ENCODE data around the gene ANHX. TPM values are rescaled to one million over a fixed set of nuclear protein-coding genes. Genes with fewer than 3 reads are reported as not detected.
"Not testable (repeated sequence)": the region's sequence is repeated elsewhere in the genome, so short reads cannot be mapped to it uniquely, and the experiment has no call there.

ANHX gene
- total RNA-seq (not detected), total RNA-seq (0 reads per million in 2 donors)

DNA sequence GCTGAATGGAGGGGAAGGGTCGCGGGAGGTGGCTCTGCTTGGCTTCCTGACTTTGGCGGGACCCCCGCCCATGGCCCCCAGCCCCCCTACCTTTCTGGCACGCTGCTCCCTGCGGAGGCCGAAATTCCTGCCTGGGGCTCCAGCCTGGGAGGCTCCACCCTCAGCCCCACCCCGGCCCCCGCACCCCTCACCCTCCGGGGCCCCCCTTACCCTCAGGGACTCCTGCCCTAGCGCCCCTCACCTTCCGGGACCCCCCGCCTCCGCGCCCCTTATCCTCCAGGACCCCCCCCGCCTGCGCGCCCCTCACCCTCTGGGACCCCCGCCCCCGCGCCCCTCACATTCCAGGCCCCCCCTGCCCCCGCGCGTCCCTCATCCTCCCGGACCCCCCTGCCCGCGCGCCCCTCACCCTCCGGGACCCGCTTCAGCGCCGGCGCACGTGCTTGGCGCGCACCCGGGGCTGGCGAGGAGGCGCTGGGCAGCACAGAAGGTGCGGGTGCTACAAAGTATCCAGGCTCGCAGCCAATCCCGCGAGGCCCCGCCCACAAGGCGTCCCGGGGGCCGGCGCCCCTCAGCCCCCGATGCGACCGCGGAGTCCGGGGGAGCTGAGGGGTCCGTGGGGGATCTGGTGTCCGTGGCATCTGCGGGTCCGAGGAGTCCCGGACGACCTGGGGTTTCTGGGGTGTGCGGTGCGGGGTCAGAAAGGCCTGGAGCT is at the start of gene ANHX:
Gene ANHX (minus strand): TSS at position 477 of the 712 bp plus-strand sequence. CDS start 1,521 bp downstream, outside the sequence.
- no peak within 1 kb of the TSS for H3K4me3 Mint-ChIP-seq
- peaks cover 3% of the 10 kb centered on the region for H3K9me3 ChIP-seq (ENCODE audit: control insufficient read depth, low read length, poor library complexity, severe bottlenecking)
- no peaks in the 10 kb centered on the region for H3K27me3 Mint-ChIP-seq
- no peak within 1 kb of the TSS for H3K27ac Mint-ChIP-seq
- no peaks in the 10 kb centered on the region for H3K4me1 Mint-ChIP-seq
- DNase-seq, result no peak
- H3K36me3 Mint-ChIP-seq (ENCODE audit: low read depth), result no peaks in the 10 kb centered on the region
- ATAC-seq, result no peak

DNA sequence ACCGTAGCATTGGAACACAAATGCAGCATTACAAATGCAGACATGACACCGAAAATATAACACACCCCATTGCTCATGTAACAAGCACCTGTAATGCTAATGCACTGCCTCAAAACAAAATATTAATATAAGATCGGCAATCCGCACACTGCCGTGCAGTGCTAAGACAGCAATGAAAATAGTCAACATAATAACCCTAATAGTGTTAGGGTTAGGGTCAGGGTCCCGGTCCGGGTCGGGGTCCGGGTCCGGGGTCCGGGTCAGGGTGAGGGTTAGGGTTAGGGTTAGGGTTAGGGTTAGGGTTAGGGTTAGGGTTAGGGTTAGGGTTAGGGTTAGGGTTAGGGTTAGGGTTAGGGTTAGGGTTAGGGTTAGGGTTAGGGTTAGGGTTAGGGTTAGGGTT is 29.0 kb upstream of the ANHX start:
- H3K4me1 Mint-ChIP-seq; H3K4me3 Mint-ChIP-seq; H3K27me3 Mint-ChIP-seq; H3K27ac Mint-ChIP-seq; DNase-seq; H3K36me3 Mint-ChIP-seq (ENCODE audit: low read depth); H3K9me3 ChIP-seq (ENCODE audit: control insufficient read depth, low read length, poor library complexity, severe bottlenecking); ATAC-seq: not testable (repeated sequence)

DNA sequence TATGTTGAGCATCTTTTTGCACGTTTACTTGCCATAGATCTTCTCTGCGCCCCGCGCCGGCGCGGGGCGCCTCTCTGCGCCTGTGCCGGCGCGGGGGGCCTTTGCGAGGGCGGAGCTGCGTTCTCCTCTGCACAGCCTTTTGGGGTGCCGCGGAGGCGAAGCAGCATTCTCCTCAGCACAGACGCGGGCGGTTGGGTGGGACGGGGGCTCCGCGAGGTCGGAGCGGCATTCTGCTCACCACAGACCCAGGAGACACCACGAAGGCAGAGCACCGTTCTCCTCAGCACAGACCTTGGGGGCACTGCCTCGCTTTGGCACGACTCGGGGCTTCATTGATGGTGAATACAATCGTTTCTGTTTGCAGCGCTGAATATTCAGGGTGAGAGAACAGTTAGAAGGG is 28.5 kb upstream of the ANHX start:
- no peak for ATAC-seq
- no peak for DNase-seq

DNA sequence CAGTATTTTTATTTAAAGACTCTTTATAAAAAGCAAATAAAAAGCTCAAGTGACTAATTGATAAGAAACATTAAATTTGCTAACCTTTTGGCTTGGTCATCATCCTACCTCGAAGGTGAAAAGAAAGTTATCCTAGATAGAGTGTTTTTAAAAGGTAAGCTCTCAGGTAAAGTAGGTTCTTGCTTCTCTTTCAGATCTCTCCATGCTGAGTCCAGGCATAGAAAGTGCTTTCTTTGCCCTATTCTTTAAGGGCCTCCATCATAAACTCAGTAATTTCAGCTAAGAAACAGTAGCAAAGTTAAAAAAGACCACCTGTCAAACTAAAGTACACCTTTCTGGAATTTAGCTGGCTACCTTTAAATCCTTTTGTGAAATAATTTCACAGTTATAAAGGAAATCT is 20.6 kb upstream of the ANHX start:
- no peaks in the 10 kb centered on the region for H3K27me3 Mint-ChIP-seq
- H3K4me1 Mint-ChIP-seq, result no peaks in the 10 kb centered on the region
- H3K4me3 Mint-ChIP-seq, result no peak overlapping the region
- no peaks in the 10 kb centered on the region for H3K36me3 Mint-ChIP-seq (ENCODE audit: low read depth)
- H3K27ac Mint-ChIP-seq, result no peak overlapping the region
- no peak for ATAC-seq
- H3K9me3 ChIP-seq (ENCODE audit: control insufficient read depth, low read length, poor library complexity, severe bottlenecking), result no peaks in the 10 kb centered on the region
- DNase-seq, result no peak

More for the DNA sequence above, 28.5 kb upstream of the ANHX start:
- no peaks in the 10 kb centered on the region for H3K36me3 Mint-ChIP-seq (ENCODE audit: low read depth)
- H3K4me1 Mint-ChIP-seq, result no peaks in the 10 kb centered on the region
- no peaks in the 10 kb centered on the region for H3K27me3 Mint-ChIP-seq
- no peaks in the 10 kb centered on the region for H3K9me3 ChIP-seq (ENCODE audit: control insufficient read depth, low read length, poor library complexity, severe bottlenecking)
- H3K4me3 Mint-ChIP-seq, result no peak overlapping the region
- no peak overlapping the region for H3K27ac Mint-ChIP-seq

DNA sequence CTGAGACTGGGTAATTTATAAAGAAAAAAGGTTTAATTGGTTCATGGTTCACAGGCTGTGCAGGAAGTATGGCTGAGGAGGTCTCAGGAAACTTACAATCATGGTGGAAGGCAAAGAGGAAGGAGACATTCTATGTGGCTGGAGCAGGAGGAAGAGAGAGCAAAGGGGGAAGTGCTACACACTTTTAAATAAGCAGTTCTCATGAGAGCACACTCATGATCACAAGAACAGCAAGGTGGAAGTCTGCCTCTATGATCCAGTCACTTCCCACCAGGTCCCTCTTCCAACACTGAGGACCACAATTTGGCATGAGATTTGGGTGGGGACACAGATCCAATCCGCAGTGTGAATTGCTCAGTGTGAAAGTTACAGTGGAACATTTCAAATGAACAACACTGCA is 20.2 kb upstream of the ANHX start:
- not testable (repeated sequence) for H3K4me1 Mint-ChIP-seq; H3K36me3 Mint-ChIP-seq (ENCODE audit: low read depth); ATAC-seq; H3K27ac Mint-ChIP-seq; H3K4me3 Mint-ChIP-seq; H3K9me3 ChIP-seq (ENCODE audit: control insufficient read depth, low read length, poor library complexity, severe bottlenecking); H3K27me3 Mint-ChIP-seq; DNase-seq

DNA sequence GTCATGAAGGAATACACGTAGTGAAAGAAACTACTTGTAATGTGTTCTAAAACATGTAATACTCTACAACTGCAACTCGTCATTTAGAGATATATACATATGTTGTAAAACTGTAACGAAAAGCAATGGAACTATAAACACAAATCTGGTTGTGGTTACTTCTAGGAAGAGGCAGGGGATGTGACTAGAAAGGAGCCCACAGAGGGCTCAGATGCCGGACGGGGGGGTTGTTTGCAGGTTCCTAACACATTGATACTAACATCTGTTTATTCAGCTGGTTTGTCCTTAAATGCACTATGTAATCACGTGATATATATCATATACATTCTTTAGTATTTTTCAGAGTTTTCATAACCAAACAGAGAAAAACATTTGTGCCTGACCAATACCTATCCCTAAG is 16.1 kb upstream of the ANHX start:
- Mint-ChIP-seq H3K27ac (no peak overlapping the region), H3K4me3 (no peak overlapping the region), H3K4me1 (no peaks in the 10 kb centered on the region), H3K27me3 (no peaks in the 10 kb centered on the region), H3K36me3 (ENCODE audit: low read depth) (no peaks in the 10 kb centered on the region)
- H3K9me3 ChIP-seq (ENCODE audit: control insufficient read depth, low read length, poor library complexity, severe bottlenecking), result no peaks in the 10 kb centered on the region
- DNase-seq, result no peak
- ATAC-seq, result no peak

DNA sequence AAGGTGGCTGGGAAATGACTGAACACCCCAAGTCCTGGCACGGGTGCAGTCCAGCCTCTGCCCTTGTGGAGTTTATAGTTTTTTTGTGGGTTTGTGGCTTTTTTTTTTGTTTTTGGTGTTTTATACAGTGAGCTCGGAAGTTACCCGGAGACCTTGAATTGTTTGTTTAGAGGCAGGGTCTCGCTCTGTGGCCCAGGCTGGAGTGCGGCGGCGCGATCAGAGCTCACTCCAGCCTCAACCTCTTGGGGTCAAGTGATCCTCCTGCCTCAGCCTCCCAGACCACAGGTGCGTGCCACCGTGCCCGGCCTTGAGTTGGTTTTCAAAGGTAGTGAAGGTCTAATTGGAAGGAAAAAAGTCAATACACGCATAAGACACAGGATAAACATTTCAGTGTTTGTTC is 879 bp upstream of the ANHX start:
- Mint-ChIP-seq H3K4me3 (no peak overlapping the region), H3K27ac (no peak overlapping the region), H3K4me1 (no peaks in the 10 kb centered on the region), H3K27me3 (no peaks in the 10 kb centered on the region), H3K36me3 (ENCODE audit: low read depth) (no peaks in the 10 kb centered on the region)
- no peak for ATAC-seq
- H3K9me3 ChIP-seq (ENCODE audit: control insufficient read depth, low read length, poor library complexity, severe bottlenecking), result peaks cover 3% of the 10 kb centered on the region
- no peak for DNase-seq

DNA sequence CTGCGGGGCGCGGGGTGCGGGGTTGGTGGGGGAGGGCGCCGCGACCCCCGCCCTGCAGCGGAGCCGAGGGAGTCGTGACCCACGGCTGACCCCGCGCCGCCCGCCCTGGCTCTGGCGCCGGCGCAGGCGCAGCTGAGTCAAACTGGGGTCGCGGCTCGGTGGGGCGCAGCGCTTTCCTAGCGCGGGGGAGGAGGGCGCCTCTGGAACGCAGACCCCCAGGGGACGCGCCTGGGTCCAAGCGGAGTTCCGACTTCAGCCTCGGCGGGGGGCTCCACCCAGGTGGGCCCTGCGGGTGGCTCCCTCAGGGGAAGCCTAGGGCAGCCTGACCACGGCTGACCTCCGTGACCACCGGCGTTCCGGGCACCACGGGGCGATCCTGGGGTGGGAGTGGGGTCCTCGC is 467 bp upstream of the ANHX start:
- no peak overlapping the region for H3K4me3 Mint-ChIP-seq
- H3K36me3 Mint-ChIP-seq (ENCODE audit: low read depth), result no peaks in the 10 kb centered on the region
- H3K27me3 Mint-ChIP-seq, result no peaks in the 10 kb centered on the region
- H3K9me3 ChIP-seq (ENCODE audit: control insufficient read depth, low read length, poor library complexity, severe bottlenecking), result peaks cover 3% of the 10 kb centered on the region
- no peak overlapping the region for H3K27ac Mint-ChIP-seq
- H3K4me1 Mint-ChIP-seq, result no peaks in the 10 kb centered on the region
- DNase-seq (no peak), ATAC-seq (no peak)

DNA sequence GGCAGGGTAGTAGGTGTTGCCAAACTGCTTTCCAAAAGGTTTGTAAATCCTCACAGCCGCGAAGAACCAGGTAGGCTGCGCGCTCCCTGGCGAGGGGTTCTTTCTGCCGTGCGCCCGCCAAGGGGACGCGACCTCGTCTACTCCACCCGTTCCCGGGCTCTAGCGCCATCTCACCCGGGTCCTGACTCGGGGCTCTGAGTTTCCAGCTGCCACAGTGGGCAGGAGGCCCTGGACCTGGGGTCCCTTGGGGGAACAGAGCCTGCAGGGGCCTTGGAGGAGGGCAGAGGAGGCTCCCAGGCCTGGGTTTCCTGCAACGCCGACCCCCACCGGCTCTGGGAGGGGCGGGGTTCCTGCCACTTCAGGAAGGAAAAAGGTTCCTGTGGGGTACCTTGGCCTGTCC is 706 bp downstream of the ANHX start:
- H3K4me1 Mint-ChIP-seq, result no peaks in the 10 kb centered on the region
- H3K9me3 ChIP-seq (ENCODE audit: control insufficient read depth, low read length, poor library complexity, severe bottlenecking), result peaks cover 3% of the 10 kb centered on the region
- DNase-seq (no peak), ATAC-seq (no peak)
- H3K36me3 Mint-ChIP-seq (ENCODE audit: low read depth), result no peaks in the 10 kb centered on the region
- H3K27ac Mint-ChIP-seq, result no peak overlapping the region
- H3K27me3 Mint-ChIP-seq, result no peaks in the 10 kb centered on the region
- H3K4me3 Mint-ChIP-seq, result no peak overlapping the region

DNA sequence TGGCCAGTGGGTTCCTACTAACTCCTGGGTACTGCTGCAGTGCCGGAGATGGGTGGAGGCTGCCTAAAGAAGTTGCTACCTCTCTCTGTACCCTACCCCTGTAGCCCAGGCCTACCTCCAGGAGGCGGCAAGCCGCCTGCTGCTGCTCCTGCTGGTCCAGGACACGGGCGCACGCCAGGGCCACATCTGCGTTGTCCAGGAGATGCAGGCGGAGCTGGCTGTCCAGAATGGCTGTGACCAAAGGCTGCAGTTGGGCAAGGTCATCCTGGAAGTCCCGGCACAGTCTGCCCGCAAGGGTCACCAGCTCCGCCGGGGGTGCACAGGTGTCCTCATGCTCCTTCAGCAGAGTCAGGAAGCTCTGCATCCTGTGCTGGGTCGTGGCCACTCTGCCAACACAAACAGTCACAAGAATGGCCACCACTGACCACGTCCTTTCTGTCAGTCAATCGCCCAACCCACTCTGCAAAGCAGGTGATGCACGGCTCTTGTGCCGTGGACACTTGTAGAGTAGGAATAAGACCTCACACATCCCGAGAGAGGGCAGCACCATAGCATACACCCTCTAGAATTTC is 1.6 kb downstream of the ANHX start:
- Mint-ChIP-seq H3K27me3 (no peaks in the 10 kb centered on the region), H3K4me1 (no peaks in the 10 kb centered on the region), H3K27ac (no peak overlapping the region), H3K4me3 (no peak overlapping the region), H3K36me3 (ENCODE audit: low read depth) (no peaks in the 10 kb centered on the region)
- peaks cover 6% of the 10 kb centered on the region for H3K9me3 ChIP-seq (ENCODE audit: control insufficient read depth, low read length, poor library complexity, severe bottlenecking)
- ATAC-seq (no peak), DNase-seq (no peak)

DNA sequence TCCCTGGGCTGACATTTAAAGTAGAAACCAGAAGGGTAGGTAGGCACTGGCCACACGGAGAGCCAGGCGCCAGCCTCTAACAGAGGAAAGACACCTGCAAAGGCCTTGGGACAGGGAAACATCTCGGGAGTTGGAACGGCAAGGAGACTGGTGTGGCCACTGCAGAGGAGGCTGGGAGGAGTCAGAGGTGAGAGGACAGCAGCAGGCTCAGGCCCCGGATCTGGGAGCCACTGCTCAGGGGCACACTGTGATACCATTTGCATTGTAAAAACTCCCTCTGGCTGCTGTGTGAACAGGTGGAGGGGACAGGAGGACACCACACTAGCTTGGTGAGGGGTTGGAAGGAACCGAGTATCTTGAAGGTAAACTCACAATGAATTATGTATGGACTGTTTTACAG is 2.7 kb downstream of the ANHX start:
- no peaks in the 10 kb centered on the region for H3K4me1 Mint-ChIP-seq
- H3K9me3 ChIP-seq (ENCODE audit: control insufficient read depth, low read length, poor library complexity, severe bottlenecking), result peaks cover 6% of the 10 kb centered on the region
- H3K36me3 Mint-ChIP-seq (ENCODE audit: low read depth), result no peaks in the 10 kb centered on the region
- DNase-seq (no peak), ATAC-seq (no peak)
- no peak overlapping the region for H3K4me3 Mint-ChIP-seq
- no peak overlapping the region for H3K27ac Mint-ChIP-seq
- no peaks in the 10 kb centered on the region for H3K27me3 Mint-ChIP-seq

DNA sequence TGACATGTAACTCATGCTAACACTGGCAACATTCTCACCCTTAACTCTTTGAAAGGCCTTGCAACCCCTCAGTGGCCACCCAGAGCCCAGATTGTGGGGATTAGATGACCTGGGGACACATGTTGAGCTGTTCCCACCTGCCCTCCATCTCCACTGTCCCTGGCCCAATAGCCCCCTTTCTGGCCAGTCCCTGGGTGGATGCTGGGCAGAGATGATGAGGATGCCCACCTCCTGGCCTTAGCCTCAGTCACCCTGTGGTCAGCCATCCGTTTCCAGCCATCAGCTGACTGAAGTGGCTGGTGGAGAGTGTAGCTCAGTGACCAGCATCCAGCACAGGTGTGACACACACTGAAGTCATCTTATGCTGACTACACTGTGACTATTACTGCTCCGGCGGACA is 4.7 kb downstream of the ANHX start:
- Mint-ChIP-seq H3K4me3 (no peak overlapping the region), H3K4me1 (no peaks in the 10 kb centered on the region), H3K27ac (no peak overlapping the region), H3K36me3 (ENCODE audit: low read depth) (no peaks in the 10 kb centered on the region), H3K27me3 (no peaks in the 10 kb centered on the region)
- ATAC-seq (no peak), DNase-seq (no peak)
- peaks cover 6% of the 10 kb centered on the region for H3K9me3 ChIP-seq (ENCODE audit: control insufficient read depth, low read length, poor library complexity, severe bottlenecking)

DNA sequence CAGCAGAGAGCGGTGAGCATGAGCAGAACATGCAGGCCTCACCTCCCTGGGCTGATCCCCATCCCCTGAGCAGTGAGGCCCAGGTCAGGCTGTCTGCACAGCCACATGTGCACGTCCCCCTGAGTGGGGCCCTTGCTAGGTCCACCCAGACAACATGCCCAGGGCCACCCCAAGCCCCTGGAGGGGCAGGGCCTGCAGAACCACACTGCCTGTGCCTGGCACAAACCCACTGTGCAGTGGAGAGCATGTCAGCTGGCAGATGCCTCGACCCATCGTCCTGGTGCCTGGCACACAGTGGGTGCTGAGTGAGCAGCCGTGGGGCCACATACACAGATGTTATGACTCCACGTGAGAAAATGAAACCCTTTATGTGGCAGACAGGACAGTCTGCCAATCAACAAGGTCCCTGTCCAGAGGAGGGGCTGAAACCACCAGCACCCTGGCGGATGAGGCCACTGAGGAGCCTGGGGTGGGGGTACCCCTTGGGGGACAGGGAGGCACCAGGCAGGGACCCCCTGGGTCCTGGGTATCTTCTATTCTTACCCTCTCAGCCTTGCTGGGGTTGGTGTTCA is 8.3 kb downstream of the ANHX start:
- no peaks in the 10 kb centered on the region for H3K4me1 Mint-ChIP-seq
- H3K9me3 ChIP-seq (ENCODE audit: control insufficient read depth, low read length, poor library complexity, severe bottlenecking), result peaks cover 2% of the 10 kb centered on the region
- no peak overlapping the region for H3K27ac Mint-ChIP-seq
- no peaks in the 10 kb centered on the region for H3K36me3 Mint-ChIP-seq (ENCODE audit: low read depth)
- ATAC-seq (no peak), DNase-seq (no peak)
- no peaks in the 10 kb centered on the region for H3K27me3 Mint-ChIP-seq
- H3K4me3 Mint-ChIP-seq, result no peak overlapping the region

DNA sequence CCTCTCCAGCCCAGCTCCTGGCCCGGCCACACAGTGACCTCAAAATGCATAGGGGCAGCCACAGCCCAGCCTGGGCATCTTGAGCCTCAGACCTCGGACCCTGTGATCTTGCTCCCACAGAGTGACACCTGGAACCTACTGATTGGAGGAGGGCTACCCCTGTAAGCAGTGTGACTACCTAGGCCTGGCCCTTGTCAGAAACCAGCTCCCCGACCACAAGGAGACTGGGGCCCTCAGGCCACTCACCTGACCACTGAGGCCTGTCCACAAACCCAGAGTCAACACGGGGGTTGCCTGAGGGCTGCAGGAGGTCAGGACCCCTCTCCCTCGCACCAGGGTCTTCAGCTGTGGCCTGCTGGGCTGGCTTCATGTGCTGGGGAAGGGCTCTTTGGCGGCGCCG is 9.0 kb downstream of the ANHX start:
- Mint-ChIP-seq H3K4me1 (no peaks in the 10 kb centered on the region), H3K4me3 (no peak overlapping the region), H3K27ac (no peak overlapping the region), H3K36me3 (ENCODE audit: low read depth) (no peaks in the 10 kb centered on the region), H3K27me3 (no peaks in the 10 kb centered on the region)
- no peak for ATAC-seq
- peaks cover 2% of the 10 kb centered on the region for H3K9me3 ChIP-seq (ENCODE audit: control insufficient read depth, low read length, poor library complexity, severe bottlenecking)
- no peak for DNase-seq

Measured in T-helper 17 cell (primary cell).